ENCODE measurements around the gene REEP5. TPM values are rescaled to one million over a fixed set of nuclear protein-coding genes. Genes with fewer than 3 reads are reported as not detected.
"Not testable (repeated sequence)": the region's sequence is repeated elsewhere in the genome, so short reads cannot be mapped to it uniquely, and the experiment has no call there.

Gene REEP5
- total RNA-seq, 1 experiment from 2014 or later, result 65.2 TPM

DNA sequence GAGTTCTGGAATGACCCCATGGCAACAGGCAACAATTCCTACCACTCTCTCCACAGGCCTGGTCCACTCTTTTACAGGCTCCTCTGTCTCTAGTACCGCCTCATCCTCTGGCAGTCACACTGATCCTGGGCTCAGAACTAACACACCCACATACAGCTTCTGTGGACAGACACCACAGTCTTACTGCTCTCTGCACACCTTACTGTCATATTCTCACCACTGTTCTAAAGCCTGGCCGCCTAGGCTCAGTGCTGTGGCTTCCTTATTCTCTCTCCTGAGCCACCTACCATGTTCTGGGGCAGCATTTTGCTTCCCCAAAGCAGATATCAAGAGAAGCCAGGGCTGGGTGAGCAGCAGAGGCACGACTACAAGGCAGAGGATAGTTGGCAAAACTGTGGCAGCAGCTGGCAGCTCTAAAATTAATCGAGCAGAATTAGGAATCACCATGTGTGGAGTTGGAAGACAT, 14.8 kb downstream of the REEP5 start:
- TF ChIP-seq, protein P1, sequence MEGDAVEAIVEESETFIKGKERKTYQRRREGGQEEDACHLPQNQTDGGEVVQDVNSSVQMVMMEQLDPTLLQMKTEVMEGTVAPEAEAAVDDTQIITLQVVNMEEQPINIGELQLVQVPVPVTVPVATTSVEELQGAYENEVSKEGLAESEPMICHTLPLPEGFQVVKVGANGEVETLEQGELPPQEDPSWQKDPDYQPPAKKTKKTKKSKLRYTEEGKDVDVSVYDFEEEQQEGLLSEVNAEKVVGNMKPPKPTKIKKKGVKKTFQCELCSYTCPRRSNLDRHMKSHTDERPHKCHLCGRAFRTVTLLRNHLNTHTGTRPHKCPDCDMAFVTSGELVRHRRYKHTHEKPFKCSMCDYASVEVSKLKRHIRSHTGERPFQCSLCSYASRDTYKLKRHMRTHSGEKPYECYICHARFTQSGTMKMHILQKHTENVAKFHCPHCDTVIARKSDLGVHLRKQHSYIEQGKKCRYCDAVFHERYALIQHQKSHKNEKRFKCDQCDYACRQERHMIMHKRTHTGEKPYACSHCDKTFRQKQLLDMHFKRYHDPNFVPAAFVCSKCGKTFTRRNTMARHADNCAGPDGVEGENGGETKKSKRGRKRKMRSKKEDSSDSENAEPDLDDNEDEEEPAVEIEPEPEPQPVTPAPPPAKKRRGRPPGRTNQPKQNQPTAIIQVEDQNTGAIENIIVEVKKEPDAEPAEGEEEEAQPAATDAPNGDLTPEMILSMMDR (IDR thresholded peaks at IDR 0.05; ENCODE audit: unreplicated experiment), result no peak
- Mint-ChIP-seq H3K27ac (ENCODE audit: low read depth, unreplicated experiment) (peak overlapping the region; percentile 63), H3K9me3 (ENCODE audit: unreplicated experiment) (no peaks in the 10 kb centered on the region), H3K4me3 (ENCODE audit: unreplicated experiment) (no peak overlapping the region), H3K27me3 (ENCODE audit: insufficient read depth, unreplicated experiment) (no peaks in the 10 kb centered on the region), H3K36me3 (ENCODE audit: insufficient read depth, unreplicated experiment) (peaks cover 51% of the 10 kb centered on the region), H3K4me1 (ENCODE audit: insufficient read depth, unreplicated experiment) (peaks cover 4% of the 10 kb centered on the region)
- ChIA-PET CTCF (interaction anchor here (1.6 kb wide), 1 partner anchor 14 kb away, joined by 6 read pairs; no protein-coding TSS in a partner anchor), POLR2A (no interaction called here)
- intact Hi-C loops (cut with micrococcal nuclease), result no loop called here
- no TSS peak for BruUV-seq (replicated peaks)
- DNase-seq (ENCODE audit: unreplicated experiment), result no peak

DNA sequence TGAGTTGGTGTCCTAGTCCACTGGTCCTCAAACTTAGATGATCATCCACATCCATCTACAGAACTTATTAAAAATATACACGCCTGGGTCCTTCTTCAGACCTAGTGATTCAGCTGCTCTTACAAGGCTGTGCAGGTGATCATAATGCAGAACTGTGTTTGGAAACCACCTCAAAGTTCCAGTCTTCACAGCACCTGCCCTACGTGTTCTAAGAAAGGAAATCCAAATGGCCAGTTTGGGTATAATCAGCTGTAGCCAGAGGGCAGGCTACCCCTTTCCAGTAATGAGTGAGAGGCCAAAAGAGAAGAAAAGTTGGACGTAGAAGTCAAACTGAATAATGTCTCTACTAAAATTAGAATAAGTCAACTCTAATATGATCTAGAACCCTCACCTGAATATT, 15.4 kb downstream of the REEP5 start:
- CTCF ChIA-PET, result interaction anchor here (0.7 kb wide), 1 partner anchor 84 kb away, joined by 3 read pairs; no protein-coding TSS in a partner anchor
- DNase-seq (ENCODE audit: unreplicated experiment), result no peak
- no TSS peak for BruUV-seq (replicated peaks)
- Mint-ChIP-seq H3K9me3 (ENCODE audit: unreplicated experiment) (no peaks in the 10 kb centered on the region), H3K27ac (ENCODE audit: low read depth, unreplicated experiment) (peak overlapping the region; percentile 63), H3K4me3 (ENCODE audit: unreplicated experiment) (no peak overlapping the region), H3K4me1 (ENCODE audit: insufficient read depth, unreplicated experiment) (peaks cover 4% of the 10 kb centered on the region), H3K27me3 (ENCODE audit: insufficient read depth, unreplicated experiment) (no peaks in the 10 kb centered on the region), H3K36me3 (ENCODE audit: insufficient read depth, unreplicated experiment) (peaks cover 48% of the 10 kb centered on the region)
- TF ChIP-seq, protein P1 (IDR thresholded peaks at IDR 0.05; ENCODE audit: unreplicated experiment), result no peak
- intact Hi-C loops (cut with micrococcal nuclease), result no loop called here
- POLR2A ChIA-PET, result no interaction called here

DNA sequence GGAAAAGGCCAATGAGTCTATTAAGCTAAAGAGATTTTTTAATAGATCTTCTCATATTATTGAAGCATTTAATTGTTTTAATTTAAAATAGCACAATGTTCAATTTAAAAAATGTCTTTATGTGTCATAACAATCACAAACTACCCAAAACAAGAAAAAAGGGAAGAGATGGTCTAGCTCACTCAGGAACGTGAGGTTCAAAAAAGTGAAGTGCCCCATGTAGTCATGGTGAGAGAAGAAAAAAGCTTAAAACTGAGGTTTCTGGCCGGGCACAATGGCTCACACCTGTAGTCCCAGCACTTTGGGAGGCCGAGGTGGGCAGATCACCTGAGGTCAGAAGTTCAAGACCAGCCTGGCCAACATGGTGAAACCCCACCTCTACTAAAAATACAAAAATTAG, 17.0 kb downstream of the REEP5 start:
- H3K27me3 Mint-ChIP-seq (ENCODE audit: insufficient read depth, unreplicated experiment); H3K9me3 Mint-ChIP-seq (ENCODE audit: unreplicated experiment); H3K27ac Mint-ChIP-seq (ENCODE audit: low read depth, unreplicated experiment); DNase-seq (ENCODE audit: unreplicated experiment); H3K4me1 Mint-ChIP-seq (ENCODE audit: insufficient read depth, unreplicated experiment); intact Hi-C loops (cut with micrococcal nuclease); BruUV-seq (replicated peaks); H3K4me3 Mint-ChIP-seq (ENCODE audit: unreplicated experiment): not testable (repeated sequence)
- CTCF ChIA-PET, result interaction anchor here (1.0 kb wide), 1 partner anchor 11 kb away, joined by 8 read pairs; no protein-coding TSS in a partner anchor
- peaks cover 49% of the 10 kb centered on the region for H3K36me3 Mint-ChIP-seq (ENCODE audit: insufficient read depth, unreplicated experiment)
- POLR2A ChIA-PET, result interaction anchor here (0.9 to 3.4 kb wide), 6 partner anchors 9 to 71 kb away, joined by 4 to 16 read pairs (median 5); partner anchors contain the start of genes DCP2 and REEP5

DNA sequence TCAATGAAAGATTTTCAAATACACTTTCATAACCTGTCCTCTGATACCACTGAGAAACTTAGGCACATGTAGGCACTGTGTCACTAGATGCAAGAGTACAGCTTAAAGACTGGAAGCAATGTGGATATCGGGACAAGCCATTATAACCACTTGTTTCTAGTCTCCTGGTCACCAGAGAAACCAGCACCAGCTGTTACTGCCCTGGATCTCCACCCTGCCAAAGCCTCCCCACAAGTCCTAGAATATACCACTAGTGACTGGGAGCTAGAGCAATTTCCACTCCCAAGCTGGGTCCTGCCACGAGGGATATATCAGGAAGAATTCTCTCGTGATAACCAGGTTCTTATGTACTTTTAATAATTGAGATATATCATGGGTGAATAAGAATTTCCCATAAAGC, 19.5 kb downstream of the REEP5 start:
- Mint-ChIP-seq H3K4me1 (ENCODE audit: insufficient read depth, unreplicated experiment) (peaks cover 4% of the 10 kb centered on the region), H3K27me3 (ENCODE audit: insufficient read depth, unreplicated experiment) (no peaks in the 10 kb centered on the region), H3K27ac (ENCODE audit: low read depth, unreplicated experiment) (no peak overlapping the region), H3K36me3 (ENCODE audit: insufficient read depth, unreplicated experiment) (peaks cover 54% of the 10 kb centered on the region), H3K9me3 (ENCODE audit: unreplicated experiment) (no peaks in the 10 kb centered on the region), H3K4me3 (ENCODE audit: unreplicated experiment) (no peak overlapping the region)
- intact Hi-C loops (cut with micrococcal nuclease), result no loop called here
- ChIA-PET CTCF (interaction anchor here (0.9 kb wide), 1 partner anchor 54 kb away, joined by 3 read pairs; no protein-coding TSS in a partner anchor), POLR2A (interaction anchor here (1.3 to 3.4 kb wide), 3 partner anchors 9 to 19 kb away, joined by 4 to 16 read pairs (median 11); partner anchors contain the start of gene REEP5)
- no TSS peak for BruUV-seq (replicated peaks)
- TF ChIP-seq, protein P1 (IDR thresholded peaks at IDR 0.05; ENCODE audit: unreplicated experiment), result no peak
- no peak for DNase-seq (ENCODE audit: unreplicated experiment)
